IPS-20b (cell line): Measurements from ENCODE around the gene NKX6-1.

Experiments
- H3K27ac ChIP-seq: one replicate; pipeline ENCODE4 v1.5.1; 2013; ENCODE audit warnings: low read length
- H3K27me3 ChIP-seq: 2 replicates; pipeline ENCODE4 v1.6.1; 2013; ENCODE audit warnings: mild to moderate bottlenecking, low read length, inconsistent platforms; ENCODE audit not compliant: insufficient read depth
- H3K36me3 ChIP-seq: 2 replicates; pipeline ENCODE4 v1.6.1; 2013; ENCODE audit warnings: low read depth, mild to moderate bottlenecking, inconsistent platforms, low read length, moderate library complexity; ENCODE audit not compliant: insufficient read depth
- H3K4me1 ChIP-seq: 2 replicates; pipeline ENCODE4 v1.6.1; 2013; ENCODE audit warnings: mild to moderate bottlenecking, control low read depth, inconsistent platforms, low read length, moderate library complexity; ENCODE audit not compliant: insufficient read depth
- H3K4me3 ChIP-seq: 2 replicates; pipeline ENCODE4 v1.5.1; 2013; ENCODE audit warnings: mild to moderate bottlenecking, low read length, inconsistent platforms
- H3K9ac ChIP-seq: 2 replicates; pipeline ENCODE4 v1.6.1; 2013; ENCODE audit warnings: low read depth, mild to moderate bottlenecking, inconsistent platforms, low read length, moderate library complexity
- H3K9me3 ChIP-seq: 2 replicates; pipeline ENCODE4 v1.6.1; 2013; ENCODE audit warnings: mild to moderate bottlenecking, low read depth, low read length, inconsistent platforms; ENCODE audit not compliant: insufficient read depth

NKX6-1 gene

GRCh38 chr4:84470204-84470785, 28.8 kb downstream of the NKX6-1 start:
- H3K9me3 ChIP-seq, result no peaks in the 10 kb centered on the region
- H3K4me1 ChIP-seq, result 0 out of 2 replicates have a peak, but pooled peaks cover 3% of the 10 kb centered on the region
- H3K4me3 ChIP-seq, result no peak overlapping the region
- H3K9ac ChIP-seq, result no peak overlapping the region
- no peaks in the 10 kb centered on the region for H3K36me3 ChIP-seq
- no peaks in the 10 kb centered on the region for H3K27me3 ChIP-seq
- no peak overlapping the region for H3K27ac ChIP-seq

DNA sequence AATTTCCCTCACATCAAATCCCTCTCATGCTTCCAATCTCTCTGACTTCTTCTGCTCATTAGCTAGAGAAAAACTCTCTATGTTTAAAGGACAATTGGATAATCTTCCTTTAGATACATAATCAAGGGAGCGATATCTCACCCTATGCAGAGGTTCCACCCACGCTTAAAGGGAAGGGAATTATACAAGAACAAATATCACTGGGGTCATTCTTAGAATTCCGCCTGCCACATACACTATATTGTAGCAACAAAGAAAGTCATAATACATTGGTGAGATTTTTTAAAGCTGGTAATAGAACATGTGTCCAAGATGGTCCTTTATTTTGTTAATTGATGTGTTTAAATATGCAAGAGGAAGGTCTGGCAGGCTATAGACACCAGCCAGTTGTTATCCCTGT, 31.5 kb downstream of the NKX6-1 start:
- Histone ChIP-seq H3K27me3 (no peaks in the 10 kb centered on the region), H3K4me1 (0 out of 2 replicates have a peak, but pooled peaks cover 3% of the 10 kb centered on the region), H3K36me3 (no peaks in the 10 kb centered on the region), H3K9ac (no peak overlapping the region), H3K9me3 (no peaks in the 10 kb centered on the region), H3K4me3 (no peak overlapping the region), H3K27ac (no peak overlapping the region)

- no peaks in the 10 kb centered on the region for H3K27me3 ChIP-seq
Observed at GRCh38 chr4:84459783-84460182, 39.3 kb downstream of the NKX6-1 start.

GRCh38 chr4:84456157-84456556, 42.9 kb downstream of the NKX6-1 start:
- Histone ChIP-seq H3K27me3 (no peaks in the 10 kb centered on the region), H3K27ac (no peak overlapping the region), H3K4me3 (no peak overlapping the region), H3K9ac (no peak overlapping the region), H3K9me3 (no peaks in the 10 kb centered on the region), H3K4me1 (peaks cover 4% of the 10 kb centered on the region; the same call in 1 of the 2 replicates), H3K36me3 (no peaks in the 10 kb centered on the region)

More at GRCh38 chr4:84459783-84460182, 39.3 kb downstream of the NKX6-1 start:
- no peak overlapping the region for H3K9ac ChIP-seq
- H3K4me1 ChIP-seq, result peaks cover 4% of the 10 kb centered on the region; the same call in 1 of the 2 replicates
- no peak overlapping the region for H3K27ac ChIP-seq
- H3K9me3 ChIP-seq, result no peaks in the 10 kb centered on the region
- no peak overlapping the region for H3K4me3 ChIP-seq
- H3K36me3 ChIP-seq, result no peaks in the 10 kb centered on the region

- Histone ChIP-seq H3K27me3 (no peaks in the 10 kb centered on the region), H3K4me1 (peaks cover 4% of the 10 kb centered on the region; the same call in 1 of the 2 replicates)
Observed at GRCh38 chr4:84455697-84456096, 43.4 kb downstream of the NKX6-1 start.

DNA sequence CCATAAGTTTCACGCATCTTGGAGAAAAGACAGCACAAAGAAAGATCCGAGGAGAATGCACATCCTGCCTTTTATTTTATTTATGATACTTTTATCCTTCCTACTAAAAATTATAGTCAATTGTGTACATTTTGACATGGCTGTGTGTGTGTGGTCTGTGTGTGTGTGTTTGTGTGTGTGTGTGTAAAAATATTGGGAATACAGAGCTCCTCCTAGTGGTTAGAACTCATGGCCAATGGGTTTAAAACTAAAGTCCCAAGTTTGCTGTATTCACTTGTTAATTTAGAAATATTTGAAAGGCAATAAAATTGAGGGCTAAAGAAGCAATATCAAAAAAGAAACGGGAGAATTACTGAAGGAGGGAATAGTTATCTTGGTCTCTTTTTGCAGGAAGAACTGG, 47.5 kb downstream of the NKX6-1 start:
- Histone ChIP-seq H3K4me1 (peaks cover 4% of the 10 kb centered on the region; the same call in 1 of the 2 replicates), H3K9ac (no peak overlapping the region), H3K36me3 (no peaks in the 10 kb centered on the region), H3K4me3 (no peak overlapping the region), H3K9me3 (no peaks in the 10 kb centered on the region), H3K27ac (no peak overlapping the region), H3K27me3 (0 out of 2 replicates have a peak, but pooled peaks cover 4% of the 10 kb centered on the region)

More at GRCh38 chr4:84455697-84456096, 43.4 kb downstream of the NKX6-1 start:
- Histone ChIP-seq H3K36me3 (no peaks in the 10 kb centered on the region), H3K9me3 (no peaks in the 10 kb centered on the region), H3K9ac (no peak overlapping the region), H3K4me3 (no peak overlapping the region), H3K27ac (no peak overlapping the region)

- Histone ChIP-seq H3K4me1 (no peaks in the 10 kb centered on the region), H3K27ac (no peak overlapping the region), H3K36me3 (no peaks in the 10 kb centered on the region), H3K9me3 (no peaks in the 10 kb centered on the region), H3K4me3 (no peak overlapping the region), H3K9ac (no peak overlapping the region), H3K27me3 (peaks cover 4% of the 10 kb centered on the region; the same call in 1 of the 2 replicates)
Observed at GRCh38 chr4:84443523-84443922, 55.6 kb downstream of the NKX6-1 start.

DNA sequence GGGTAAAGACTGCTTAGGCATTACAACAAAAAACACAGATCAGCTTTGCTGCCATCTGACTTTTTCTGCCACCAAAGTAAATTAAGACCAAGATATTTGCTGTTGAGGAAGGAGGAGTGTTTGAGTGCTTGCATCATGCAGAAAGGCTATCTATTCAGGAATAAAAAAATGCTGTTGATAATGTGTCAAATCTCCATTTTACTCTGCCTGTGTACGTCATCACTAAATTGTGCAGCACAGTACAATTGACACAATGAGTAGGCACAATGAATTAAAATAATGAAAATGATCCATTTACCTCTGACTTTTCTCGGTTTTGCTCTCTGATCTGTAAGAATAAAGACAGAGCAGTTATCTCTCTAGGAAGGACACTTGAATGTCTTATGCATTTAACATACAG, 56.3 kb downstream of the NKX6-1 start:
- no peaks in the 10 kb centered on the region for H3K36me3 ChIP-seq
- no peak overlapping the region for H3K27ac ChIP-seq
- no peaks in the 10 kb centered on the region for H3K9me3 ChIP-seq
- peaks cover 4% of the 10 kb centered on the region; the same call in 1 of the 2 replicates for H3K27me3 ChIP-seq
- H3K4me1 ChIP-seq, result no peaks in the 10 kb centered on the region
- no peak overlapping the region for H3K9ac ChIP-seq
- no peak overlapping the region for H3K4me3 ChIP-seq
